T follicular helper cell (primary cell): ENCODE measurements around the gene FCRLB.
"Not testable (repeated sequence)": the region's sequence is repeated elsewhere in the genome, so short reads cannot be mapped to it uniquely, and the experiment has no call there.

Experiments
- DNase-seq: peaks from one replicate; pipeline ENCODE4 v3.0.0-alpha.2; 2020; ENCODE audit warnings: low read depth

Gene FCRLB

DNA sequence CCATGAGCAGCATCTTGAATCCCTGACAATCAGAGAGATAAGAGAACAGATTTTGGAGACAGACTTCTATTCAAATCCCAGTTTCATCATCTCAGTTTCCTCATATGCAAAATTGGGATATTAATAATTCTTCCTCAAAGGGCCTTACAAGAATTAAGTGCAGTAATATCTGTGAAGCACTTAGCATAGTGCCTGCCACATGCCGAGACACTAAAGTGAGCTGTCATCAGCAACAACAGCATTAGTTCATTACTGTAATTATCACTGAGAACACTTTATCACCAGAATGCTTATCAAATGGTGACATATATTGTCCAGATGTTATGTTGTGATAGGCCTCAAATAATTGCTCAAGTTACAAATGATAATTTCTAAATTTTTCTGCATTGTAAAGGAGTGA, 922 bp upstream of the FCRLB start:
- no peak for DNase-seq

DNA sequence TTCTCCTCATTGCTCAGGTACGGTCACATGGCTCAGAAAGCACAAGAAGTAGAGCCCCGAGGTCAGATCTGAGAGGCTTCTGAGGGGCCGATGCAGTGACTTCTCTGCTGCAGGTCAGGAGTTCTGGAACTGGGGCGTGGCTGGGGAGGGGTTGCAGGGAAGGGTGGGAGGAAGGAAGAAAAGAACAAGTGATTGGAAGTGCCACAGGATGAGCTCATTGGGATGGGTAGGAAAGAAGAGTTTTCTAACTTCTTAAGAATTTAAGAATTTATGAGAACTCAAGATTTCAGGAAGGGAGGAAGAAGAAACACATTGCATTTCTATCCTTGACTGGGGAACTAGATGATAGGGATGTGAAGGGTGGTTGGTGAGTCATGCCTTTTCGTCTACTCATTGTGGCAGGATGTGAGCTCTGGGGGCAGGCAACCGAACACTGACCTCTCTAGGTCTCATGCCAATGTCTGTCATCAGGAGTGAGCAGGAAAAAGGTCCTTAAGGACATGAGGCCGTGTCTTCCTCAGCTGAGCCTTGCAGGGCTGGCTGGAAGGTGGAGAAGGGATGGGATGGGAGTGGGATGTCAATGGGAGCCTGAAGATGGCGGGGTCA, 497 bp downstream of the FCRLB start:
- DNase-seq, result no peak

DNA sequence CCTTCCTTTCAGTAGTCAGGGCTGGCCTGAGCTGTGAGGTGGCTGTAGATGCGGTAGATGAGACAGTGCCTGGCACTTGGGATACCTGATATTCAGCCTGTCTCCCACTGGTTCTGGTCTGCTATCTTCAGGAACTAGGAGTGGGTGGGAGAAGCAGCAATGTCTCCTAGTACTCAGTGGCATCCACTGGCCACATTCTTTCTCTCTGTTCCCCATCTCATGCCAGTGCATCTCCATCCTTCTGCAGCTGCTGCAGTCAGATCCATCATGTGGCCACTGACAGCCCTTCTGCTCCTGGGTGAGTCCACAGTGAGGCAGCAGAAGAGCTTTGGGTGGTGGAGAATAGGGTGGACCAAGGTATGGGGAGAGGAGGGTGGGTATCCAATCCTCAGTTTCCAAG, 1.1 kb downstream of the FCRLB start:
- DNase-seq, result no peak

DNA sequence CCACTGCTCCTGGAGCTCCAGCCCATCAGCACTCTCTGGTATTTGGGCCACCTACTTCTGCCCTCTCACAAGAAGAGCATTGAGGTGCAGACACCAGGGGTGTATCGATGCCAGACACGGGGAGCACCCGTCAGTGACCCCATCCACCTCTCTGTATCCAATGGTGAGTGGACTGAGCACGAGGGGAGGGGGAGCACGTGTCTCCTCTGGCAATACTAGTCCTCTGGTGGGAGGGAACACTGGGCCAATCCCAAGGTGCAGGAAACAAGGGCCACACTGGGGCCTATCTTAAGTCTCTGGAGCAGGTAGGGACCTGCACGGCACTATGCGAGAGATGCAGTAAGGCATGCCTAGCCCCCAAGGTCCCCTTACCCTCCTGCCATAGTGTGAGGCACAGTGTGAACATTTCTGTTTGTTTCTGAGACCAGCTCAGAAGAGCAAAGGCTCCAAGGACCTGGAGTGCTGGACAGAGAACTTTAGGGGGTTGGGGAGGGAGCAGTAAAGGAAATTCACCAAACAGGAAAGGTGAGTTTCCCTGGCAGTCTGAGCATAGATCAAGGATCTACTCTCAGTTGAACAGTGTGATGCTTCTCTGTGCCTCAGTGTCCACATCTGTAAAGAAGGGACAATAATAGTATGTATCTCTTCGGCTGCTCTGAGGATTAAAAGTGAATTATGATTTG, 2.3 kb downstream of the FCRLB start:
- DNase-seq, result no peak

DNA sequence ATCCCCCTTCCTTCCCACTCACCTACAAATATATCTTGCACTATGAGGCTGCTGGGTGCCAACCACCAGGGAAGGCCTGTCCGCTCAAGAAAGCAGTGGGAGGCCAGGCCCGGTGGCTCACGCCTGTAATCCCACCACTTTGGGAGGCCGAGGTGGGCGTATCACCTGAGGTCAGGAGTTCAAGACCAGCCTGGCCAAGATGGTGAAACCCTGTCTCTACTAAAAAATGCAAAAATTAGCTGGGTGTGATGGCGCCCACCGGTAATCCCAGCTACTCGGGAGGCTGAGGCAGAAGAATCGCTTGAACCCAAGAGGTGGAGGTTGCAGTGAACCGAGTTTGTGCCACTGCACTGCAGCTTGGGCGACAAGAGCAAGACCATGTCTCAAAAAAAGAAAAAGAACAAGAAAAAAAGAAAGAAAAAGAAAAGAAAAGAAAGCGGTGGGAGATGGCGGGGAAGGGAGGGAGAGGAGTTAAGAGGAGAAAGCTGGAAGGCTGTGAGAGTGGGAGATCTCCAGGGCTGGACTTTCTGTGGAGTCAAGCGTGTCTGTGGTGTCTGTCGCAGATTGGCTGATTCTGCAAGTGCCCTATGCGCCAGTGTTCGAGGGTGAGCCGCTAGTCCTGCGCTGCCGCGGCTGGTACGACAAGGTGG, 4.0 kb downstream of the FCRLB start:
- DNase-seq, result not testable (repeated sequence)

DNA sequence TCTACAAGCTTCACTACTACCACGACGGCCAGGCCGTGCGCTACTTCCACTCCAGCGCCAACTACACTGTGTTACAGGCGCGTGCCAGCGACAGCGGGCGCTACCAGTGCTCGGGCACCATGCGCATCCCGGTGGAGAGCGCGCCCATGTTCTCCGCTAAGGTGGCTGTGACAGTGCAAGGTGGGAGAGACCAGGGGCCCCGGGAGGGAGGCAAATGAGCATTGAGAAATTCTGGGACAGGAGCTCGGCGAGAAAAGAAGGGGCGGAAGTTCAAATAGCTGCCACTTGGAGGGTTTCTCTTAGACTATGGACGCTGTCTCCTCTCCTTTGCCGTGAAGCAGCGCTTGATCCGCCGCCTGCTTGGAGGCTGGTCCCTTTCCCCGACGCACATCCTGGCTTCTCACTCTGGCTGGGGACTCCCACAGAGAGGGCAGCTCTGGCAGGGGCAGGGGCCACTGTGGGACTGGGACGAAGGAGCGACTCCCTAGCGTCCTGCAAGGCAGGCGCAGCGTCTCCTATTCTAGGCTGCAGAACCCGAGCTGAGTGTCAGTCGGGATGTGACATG, 4.6 kb downstream of the FCRLB start:
- DNase-seq, result peak; percentile 0

DNA sequence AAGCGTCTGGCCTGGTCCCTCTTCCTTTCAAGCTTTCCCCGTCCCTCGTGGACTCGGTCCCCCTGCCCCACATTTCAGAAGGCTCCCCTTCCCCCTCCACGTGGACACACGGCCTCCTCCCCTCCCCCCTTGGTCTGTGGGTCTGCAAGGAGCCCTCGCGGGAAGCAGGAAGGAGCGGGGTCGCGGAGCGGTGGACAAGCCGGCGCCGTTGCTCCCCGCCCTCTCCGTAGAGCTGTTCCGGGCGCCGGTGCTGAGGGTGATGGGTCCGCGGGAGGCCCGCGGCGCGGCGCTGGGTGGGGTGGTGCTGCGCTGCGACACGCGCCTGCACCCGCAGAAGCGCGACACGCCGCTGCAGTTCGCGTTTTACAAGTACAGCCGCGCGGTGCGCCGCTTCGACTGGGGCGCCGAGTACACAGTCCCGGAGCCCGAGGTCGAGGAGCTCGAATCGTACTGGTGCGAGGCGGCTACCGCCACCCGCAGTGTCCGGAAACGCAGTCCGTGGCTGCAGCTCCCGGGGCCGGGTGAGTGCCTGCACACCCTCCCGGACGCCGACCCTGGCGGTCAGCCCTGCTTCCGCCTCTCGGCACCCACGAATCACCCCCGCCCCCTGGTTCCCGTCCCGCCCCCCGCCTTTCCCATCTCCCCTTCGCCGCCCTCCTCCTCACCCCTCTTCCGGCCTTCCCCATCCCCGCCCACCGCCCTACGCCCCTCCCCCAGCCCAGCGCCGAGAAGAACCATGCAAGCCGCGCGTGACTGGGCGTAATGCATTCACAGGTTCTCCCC, 5.3 kb downstream of the FCRLB start:
- DNase-seq, result peak; percentile 45

DNA sequence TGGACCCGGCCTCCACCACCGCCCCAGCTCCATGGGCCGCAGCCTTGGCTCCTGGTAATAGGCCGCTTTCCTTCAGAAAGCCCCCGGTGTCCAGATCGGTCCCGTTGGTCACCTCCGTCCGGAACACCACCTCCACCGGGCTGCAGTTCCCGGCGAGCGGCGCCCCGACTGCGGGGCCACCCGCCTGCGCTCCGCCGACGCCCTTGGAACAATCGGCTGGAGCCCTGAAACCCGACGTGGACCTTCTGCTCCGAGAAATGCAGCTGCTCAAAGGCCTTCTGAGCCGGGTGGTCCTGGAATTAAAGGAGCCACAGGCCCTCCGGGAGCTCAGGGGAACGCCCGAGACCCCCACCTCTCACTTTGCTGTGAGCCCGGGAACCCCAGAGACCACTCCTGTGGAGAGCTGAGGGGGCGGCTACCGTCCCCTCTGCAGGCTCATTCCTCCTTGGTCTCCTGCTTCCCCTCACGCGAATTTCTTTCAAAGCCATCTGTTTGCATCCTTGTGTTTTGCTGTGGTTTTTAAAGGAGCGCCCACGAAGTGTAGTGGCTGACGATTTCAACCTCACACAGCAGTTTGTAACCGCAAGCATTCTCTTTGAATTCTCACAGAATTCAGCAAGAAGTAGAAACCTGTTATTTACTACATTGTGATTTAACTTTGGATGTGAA, 6.0 kb downstream of the FCRLB start:
- peak; percentile 21 for DNase-seq

DNA sequence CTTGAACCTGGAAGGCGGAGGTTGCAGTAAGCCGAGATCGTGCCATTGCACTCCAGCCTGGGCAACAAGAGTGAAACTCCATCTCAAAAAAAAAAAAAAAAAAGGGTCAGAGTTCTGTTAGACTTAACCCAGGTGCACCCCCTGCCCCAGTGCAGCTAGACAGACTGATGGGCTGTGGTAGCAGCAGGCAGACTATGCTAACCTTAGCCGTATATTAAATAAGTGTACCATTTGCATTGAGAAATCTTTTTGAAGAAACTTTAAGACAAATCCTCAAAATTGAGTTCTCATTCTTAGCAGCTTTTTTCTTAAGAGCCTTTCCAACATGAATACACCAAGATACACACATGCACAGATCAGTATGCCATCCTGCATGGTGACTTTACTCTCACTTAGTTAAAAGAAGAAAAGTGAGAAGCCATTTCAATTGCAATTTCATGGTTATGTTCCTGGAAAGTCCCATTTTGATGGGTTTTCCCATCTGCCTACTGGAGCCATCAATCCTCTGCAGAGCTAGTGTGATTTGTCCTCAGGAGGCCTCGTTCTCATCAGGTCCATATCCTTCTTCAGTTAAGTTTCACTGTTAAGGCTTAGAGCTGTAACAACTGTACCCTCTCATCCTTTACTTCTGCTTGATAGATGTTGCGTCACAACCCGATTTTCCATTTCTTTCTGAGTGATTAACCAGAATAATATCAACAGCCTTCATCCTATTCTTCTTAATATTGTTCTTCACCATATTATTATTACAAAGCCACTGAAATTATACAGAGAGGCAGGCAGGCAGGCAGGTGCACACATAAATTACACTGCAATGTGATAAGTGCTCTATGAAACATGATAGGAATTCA, 7.3 kb downstream of the FCRLB start:
- DNase-seq, result no peak

DNA sequence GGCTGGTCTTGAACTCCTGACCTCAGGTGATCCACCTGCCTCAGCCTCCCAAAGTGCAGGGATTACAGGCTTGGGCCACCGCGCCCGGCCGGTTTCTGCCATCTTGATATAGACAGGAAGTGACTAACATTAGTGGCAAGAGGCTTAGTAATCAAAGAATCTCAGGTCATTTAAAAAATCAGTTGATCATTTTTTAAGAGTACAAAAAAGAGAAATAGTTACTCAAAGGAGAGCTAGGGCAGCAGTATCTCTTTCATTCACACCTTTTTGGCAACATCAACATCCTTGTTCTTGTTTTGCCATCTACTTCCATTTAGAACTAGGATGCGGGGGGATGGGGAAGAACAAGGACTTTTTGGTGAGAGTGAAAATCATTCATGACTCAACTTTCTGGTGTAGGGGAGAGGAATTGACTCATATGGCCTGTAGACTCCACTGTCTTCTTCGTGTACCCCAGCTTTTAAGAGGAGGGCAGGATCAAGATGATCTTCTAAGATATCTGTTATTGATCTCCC, 8.8 kb downstream of the FCRLB start:
- no peak for DNase-seq

DNA sequence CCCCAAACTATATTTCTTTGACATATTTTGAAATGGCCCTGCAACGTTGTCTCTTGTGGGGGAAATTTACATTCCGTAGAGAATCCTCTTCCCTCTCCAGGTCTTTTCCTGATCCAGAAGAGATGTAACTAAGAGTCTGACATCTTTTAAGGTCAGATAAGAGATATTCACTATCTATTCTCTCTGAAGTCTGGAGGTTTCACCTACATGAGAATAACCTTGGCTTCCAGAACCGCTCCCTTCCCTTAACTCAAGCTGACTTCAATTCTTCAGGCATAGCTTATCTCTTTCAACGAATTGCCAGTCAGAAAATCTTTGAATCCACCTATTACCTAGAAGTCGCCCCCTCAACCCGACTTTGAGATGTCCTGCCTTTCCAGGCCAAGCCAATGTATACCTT, 9.9 kb downstream of the FCRLB start:
- DNase-seq, result no peak

DNA sequence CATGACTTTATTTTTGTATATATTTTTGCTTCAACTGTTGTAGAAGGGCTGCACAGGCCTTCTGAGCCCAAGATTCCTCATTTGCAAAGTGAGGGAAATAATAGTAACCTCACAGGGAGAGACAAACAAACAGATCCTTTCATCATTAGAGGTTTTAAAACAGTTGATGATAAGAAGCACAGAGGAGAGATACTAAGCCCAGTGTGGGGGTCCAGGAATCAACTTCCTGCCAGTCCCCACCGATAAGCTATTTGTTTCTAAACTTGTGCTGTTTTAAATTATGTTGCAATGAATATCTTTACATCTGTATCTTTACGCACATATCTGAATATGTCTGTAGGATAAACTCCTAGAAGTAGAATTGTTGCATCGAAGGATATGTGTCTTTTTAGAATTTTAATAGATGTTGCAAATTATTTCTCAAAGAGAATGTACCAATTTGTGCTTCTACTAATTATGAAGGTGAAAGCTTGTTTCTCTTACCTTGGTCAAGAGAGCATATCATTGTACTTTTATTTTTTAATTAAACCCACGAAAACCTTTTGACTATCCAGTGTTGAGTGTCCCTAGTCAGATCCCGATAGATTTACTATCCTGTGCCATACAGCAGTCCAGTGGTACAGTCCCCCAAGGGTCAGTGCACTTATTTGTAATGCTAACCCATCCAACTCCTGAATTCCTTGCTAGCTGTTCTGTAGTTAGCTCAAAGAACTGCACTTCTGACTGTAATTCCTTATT, 10.8 kb downstream of the FCRLB start:
- DNase-seq, result no peak

DNA sequence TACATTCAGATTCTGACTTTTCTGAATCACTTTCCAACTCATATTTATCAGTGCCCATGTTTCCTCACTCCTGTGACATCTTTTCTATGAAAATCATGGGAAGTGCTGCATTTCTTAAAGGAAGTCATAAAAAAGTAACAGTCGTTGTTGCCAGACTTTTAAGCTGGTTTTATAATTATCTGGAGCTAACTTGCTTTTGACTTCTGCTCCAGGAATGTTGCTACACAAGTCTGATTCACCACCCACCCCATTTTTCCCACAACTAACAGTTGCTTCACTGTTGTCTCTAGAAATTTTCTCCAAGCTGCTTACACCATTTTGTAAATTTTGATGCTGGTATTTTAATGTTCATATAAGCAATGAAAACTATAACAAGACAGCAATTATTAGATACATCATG, 12.2 kb downstream of the FCRLB start:
- no peak for DNase-seq

DNA sequence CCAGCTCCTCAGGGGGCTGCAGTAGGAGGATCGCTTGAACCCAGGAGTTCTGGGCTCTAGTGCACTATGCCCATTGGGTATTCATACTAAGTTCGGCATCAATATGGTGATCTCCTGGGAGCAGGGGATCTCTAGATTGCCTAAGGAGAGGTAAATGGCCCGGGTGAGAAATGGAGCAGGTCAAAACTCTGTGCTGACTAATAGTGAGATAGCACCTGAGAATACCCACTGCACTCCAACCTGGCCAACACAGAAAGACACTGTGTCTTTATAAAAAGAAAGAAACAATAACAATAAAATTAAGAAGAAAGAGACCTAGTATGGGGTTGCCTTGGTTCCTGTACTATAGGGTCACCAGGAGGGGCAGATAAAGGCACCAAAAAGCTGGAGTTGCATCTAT, 14.5 kb downstream of the FCRLB start:
- no peak for DNase-seq

DNA sequence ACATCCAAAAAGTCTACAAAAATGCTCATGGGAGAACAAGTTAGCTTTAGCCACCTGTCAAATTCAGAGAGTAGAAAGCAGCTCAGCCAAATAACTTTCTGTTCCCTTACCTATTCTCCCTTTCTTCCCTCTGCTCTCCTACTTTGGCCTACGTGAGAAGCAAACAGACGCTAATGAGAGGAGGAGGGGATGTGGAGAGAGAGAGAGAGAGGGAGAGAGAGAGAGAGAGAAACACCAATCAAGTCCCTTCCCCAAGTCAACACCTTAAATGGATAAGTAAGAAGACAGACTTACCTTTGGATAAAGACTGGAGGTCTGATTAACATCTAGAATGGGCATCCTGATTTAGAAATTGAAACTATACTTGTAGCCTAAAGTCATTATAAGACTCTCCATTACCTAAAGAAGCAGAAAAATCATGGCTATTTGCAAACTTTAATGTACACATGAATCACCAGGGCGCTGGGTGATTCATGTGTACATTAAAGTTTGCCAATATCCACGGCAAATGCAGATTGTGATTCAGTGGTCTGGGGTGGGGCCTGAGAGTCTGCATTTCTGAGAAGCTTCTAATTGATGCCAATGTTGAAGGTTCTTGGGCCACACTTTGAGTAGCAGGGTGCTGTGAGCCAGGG, 15.1 kb downstream of the FCRLB start:
- DNase-seq, result no peak

DNA sequence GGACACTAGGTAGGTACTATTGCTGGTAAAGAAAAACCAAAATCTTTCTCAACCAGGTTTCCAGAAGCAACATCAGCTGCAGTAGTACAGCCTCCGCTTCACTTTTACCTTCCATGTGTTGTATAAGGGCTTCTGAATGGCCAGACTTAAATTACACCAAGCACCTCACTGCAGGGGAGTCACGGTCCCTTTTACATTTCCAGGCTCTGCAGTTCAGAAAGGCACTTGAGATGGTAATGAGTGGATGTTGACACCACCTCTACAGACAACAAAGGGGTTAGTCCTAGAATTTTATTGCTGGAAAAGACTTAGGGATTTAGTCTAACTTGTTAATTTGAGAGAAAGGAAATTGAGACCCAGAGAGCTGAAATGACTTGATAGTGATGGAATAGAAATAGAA, 16.3 kb downstream of the FCRLB start:
- no peak for DNase-seq

DNA sequence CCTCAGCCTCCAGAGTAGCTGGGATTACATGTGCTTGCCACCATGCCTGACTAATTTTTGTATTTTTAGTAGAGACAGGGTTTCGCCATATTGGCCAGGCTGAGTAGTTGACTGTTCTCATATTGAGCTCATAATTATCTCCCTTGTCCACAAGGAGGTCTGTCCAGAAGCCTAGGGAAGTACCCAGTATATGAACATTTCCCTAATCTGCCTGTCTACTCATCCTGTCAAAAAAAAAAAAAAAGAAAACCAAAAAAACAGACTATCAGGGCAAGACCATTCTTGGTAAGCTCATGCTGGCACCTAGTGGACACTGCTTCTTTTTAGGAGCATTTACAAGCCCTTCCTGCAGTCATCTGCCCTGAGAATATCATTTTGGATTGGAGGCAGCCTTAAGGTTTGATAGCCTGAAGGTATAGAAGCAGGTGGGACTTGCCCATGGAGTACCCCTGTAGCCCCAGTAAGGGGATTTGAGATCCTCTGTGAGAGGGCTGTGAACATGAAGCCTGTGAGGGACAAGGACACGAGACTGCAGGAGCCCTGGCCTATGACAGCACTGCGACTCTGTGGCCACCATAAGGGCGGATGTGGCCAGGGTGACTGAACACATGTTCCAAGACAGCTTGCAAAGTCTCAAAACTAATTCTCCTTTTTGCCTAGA, 17.4 kb downstream of the FCRLB start:
- DNase-seq, result peak; percentile 3

DNA sequence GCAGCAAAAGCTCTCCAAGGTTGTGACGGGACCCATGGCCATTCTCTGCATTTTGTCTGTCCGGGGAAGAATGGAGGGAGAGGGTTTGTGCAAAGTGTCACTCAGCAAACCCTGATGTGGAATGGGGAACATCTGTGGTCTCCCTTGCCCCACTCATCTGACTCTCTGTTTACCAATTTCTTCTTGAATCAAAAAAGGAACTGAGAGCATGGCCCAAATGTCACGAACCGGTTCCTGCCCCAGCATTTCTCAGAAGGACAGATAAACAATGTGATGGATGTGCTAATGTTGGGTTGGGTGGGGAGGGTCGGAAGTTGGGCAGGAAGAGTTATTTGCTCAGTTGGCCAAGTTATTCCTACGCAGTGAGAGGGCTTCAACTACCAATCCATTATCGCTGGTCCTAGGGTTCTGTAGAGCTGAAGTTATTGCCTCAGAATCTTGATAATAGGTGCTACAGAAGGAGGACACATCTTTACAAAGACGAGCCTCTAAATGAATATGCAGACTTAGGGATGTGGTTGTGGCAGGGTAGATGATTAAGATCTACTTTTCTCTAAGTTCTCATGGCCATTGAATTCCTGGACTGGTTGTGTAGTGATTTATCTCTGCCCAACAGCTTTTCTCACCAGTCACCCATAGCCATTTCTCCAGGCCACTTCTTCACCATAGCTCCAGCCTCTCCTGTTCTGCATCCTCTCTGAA, 18.7 kb downstream of the FCRLB start:
- DNase-seq, result no peak
